IPS DF 4.7 (cell line): ENCODE measurements around the gene TAF6L.
"Not testable (repeated sequence)": the region's sequence is repeated elsewhere in the genome, so short reads cannot be mapped to it uniquely, and the experiment has no call there.

ENCODE experiments used
- DNase-seq: peaks from one replicate; pipeline ENCODE4 v3.0.0-alpha.2; 2013; ENCODE audit warnings: low spot score; ENCODE audit errors: extremely low read depth

The TAF6L gene, protein sequence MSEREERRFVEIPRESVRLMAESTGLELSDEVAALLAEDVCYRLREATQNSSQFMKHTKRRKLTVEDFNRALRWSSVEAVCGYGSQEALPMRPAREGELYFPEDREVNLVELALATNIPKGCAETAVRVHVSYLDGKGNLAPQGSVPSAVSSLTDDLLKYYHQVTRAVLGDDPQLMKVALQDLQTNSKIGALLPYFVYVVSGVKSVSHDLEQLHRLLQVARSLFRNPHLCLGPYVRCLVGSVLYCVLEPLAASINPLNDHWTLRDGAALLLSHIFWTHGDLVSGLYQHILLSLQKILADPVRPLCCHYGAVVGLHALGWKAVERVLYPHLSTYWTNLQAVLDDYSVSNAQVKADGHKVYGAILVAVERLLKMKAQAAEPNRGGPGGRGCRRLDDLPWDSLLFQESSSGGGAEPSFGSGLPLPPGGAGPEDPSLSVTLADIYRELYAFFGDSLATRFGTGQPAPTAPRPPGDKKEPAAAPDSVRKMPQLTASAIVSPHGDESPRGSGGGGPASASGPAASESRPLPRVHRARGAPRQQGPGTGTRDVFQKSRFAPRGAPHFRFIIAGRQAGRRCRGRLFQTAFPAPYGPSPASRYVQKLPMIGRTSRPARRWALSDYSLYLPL

GRCh38 chr11:62771144-62772021, at the start of gene TAF6L:
TSS of gene TAF6L (plus strand) at chr11:62771396. CDS start at chr11:62775784, 4,388 bp downstream.
- no peak for DNase-seq

DNA sequence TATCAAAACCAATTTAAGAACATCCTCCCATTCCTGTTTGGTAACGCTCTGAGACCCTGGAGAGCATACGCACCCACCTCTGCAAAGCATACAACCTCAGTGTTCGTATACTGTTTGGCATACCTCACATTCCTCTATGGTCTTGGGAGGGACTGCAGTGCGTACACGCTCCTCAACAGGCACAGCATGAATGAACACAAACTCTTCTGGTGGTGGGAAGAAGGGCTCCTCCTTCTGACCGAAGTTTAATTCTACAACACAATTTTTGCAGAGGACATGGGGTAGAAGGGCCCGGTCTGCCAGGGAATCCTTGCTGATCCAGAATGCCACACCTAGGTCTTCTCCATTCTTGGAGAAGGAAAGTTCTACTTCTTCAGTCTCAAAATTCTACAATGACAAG, 49.2 kb upstream of the TAF6L start:
- no peak for DNase-seq

GRCh38 chr11:62724171-62724570, 47.0 kb upstream of the TAF6L start:
- DNase-seq: no peak

DNA sequence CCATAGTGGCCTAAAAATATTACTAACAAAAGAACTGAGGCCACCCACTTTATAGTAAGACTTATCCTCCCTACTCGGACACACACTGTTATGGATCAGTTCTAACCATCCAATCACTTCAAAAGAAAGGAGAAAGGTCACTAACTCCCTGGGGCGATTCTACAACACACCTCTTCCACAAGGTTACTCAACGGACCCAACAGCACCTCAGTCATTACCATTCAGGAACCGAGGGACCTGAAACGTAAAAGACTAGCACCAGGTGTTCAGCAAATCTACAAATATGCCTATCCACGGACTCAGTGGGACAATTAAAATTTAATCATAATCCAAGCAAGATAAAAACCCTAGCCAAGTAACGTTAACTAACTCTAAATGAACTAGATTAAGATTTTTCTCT, 45.5 kb upstream of the TAF6L start:
- DNase-seq: no peak

GRCh38 chr11:62726156-62726914, 44.9 kb upstream of the TAF6L start:
- DNase-seq: no peak

DNA sequence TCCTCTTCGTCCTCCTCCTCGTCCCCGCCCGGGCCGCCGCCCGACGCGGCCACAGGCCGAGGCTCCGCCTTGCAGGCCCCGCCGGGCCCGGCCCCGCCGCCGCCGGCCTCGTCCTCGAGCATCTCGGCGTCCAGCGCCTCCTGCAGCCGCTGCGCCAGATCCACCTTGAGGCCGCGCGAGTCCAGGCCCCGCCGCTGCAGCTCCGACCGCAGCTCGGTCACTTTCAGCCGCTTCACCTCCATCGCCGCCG, 44.4 kb upstream of the TAF6L start:
- no peak for DNase-seq

DNA sequence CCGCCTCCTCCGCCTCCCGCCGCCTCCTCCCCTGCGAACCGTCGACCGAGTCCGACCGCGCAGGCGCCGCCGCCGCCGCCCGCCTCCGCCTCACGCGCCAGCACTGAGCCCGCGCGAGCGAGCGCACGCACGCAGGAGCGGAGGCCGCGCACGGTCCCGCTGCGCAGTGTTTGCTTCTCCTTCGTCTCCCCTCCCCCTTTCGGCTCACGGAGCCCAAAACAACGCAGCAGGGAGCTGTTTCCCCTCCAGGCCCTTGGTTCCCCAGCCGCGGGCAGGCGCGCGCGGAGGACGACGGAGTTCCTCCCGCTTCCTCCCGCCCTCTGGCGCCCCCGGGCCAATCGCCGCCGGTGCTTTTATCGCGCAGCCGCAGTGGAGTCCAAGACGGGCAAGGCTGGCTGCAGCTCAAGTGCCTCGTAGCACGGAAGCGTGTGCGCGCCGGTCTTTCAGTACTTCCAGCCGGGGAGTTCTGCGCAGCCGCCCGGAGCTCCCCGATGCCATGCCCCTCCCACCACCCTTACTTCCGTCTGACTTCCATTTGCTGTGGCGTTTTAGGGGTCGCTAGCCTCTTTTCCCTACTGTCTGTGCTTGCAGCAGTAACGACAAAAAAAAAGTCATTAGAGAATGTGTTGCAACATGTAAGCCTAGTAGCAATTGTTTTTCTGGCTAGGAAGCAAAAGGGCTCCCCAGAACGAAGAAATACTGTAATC, 43.9 kb upstream of the TAF6L start, which contains the start of gene HNRNPUL2:
Gene HNRNPUL2 (minus strand): TSS at position 293 of the 707 bp plus-strand sequence. CDS start 301 bp downstream, outside the sequence.
- DNase-seq: no peak

DNA sequence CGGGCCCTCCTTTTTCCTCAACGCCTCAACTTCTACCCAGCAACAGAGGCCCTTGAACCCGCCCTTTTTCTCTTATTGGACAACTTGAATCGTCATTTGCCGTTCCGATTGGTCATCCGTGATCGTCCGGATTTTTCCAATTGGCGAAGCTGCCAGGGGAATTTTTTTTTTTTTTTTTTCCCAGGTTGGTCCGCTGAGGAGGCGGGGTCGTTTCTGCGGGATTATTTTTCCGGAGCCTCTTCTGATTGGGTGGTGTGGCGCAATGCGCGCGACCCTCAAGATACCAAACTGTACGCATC, 43.4 kb upstream of the TAF6L start:
- DNase-seq: peak; percentile 96

DNA sequence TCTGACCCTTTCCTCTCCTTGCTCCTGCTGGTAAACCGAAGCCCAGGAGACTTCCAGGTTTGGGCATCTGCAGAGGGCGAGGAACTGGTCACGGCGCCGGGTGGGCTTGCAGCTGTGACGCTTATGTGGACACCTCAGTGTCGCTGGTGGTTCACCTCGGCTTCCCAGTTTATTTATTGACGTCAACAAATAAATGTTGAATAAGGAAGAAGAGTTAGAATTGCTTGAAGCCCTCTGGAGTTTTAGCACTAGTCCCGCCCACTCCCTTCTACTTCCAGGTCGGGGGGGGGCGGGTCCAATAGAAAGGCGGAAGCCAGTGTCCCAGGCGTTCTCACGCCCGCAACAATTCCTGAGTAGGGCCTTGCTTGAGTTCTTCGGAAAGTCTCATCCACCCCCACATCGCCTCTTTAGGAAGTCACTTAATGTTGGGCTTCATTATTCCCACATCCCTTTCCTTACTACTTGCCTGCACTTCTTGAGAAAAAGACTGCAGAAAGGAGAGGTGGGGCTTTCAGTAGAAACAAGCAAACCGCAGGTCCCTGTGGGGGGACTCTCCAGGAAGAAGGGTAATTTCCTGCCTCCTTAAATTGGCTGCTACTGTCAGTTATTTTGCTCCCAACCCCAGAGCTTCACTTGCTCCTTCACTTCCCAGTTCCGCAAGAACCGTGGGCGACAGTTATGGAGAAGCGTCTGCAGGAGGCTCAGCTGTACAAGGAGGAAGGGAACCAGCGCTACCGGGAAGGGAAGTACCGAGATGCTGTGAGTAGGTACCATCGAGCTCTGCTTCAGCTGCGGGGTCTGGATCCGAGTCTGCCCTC, 42.8 kb upstream of the TAF6L start, which contains the start of gene TTC9C:
Gene TTC9C (plus strand): TSS at position 316 of the 818 bp plus-strand sequence. CDS start 363 bp downstream, at position 679.
- no peak for DNase-seq

GRCh38 chr11:62730076-62730475, 41.1 kb upstream of the TAF6L start:
- DNase-seq: not testable (repeated sequence)

- DNase-seq: no peak
These were observed 38.4 kb upstream of the TAF6L start for GRCh38 chr11:62732830-62733229.

- DNase-seq: no peak
These were observed 34.0 kb upstream of the TAF6L start for GRCh38 chr11:62737196-62737595.

GRCh38 chr11:62747475-62748160, 23.6 kb upstream of the TAF6L start:
- DNase-seq: no peak

- DNase-seq: not testable (repeated sequence)
These were observed 21.3 kb upstream of the TAF6L start for GRCh38 chr11:62749931-62750330.

- DNase-seq: no peak
These were observed 18.9 kb upstream of the TAF6L start for GRCh38 chr11:62752177-62752785.

DNA sequence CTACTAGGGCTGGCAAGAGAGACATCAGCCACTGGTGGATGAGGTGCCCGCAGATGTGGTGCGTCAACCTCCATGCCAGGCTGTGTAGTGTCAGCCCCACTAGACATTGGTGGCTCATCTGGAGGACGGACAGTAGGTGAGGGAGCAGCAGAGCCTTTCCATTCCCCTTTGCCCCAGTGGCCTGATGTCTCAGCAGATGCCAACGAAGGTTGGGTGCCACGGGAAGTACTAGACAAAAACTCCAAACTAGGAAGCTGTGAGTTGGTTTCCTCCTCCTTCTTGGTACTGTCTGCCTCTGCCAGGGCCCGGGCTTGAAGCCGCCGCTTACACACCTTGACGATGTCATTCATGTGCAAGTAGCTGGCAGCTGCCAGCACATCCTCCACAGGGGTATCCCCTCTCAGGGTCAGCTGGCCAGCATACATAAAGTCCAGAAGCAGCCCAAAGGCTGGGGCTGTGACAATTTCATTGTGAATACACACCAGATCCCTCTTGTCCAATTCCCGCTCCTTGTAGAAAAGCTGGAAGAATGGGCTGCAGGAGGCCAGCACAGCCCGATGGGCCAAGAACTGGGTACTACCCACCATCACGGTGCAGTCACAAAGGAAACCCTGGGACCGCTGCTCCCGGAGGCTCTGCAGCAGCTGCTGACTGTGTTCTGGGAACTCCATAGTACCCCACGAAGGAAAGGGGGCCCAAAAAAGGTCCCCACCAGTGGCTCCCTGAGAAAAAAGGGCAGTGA, 18.0 kb upstream of the TAF6L start:
- no peak for DNase-seq

DNA sequence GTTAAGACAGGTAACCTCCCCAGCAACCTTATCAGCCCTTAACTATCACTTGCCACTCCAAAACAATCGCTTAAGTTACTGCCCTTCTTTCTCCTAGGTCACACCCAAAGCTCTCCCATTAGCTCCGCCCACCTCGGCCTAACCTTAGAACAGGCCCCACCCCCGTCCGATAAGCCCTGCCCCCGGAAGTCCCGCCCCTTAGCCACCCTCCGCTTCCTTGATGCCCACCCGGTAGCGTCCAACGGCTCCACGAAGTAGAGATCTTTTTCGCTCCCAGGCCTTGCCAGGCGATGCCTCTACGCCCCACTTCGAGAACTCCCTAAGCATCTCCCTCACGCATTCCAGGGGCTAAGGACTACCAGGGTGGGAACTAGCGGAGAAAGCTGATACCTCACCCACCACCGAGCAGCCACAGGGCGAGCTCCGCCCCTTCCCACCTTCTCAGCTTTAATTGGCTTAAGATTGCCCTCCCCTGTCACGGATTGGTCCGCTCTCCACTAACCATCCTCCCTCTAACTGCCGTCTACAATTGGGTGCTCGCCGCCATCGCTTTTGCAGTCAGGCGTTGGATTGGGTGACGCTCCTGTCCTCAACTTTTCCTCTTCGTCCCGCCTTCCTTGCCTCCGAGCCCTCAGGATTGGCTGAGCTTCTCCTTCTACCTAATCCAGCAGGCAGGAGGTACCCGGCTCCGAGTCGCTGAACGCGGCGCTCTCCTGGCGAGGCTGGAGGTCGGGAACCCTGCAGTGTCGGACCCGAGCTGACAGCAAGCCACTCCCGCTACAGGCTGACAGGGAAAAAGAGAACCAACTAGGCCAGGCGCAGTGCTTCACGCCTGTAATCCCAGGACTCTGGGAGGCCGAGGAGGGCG, 17.2 kb upstream of the TAF6L start, which contains the start of gene ZBTB3:
Gene ZBTB3 (minus strand): TSS at position 425 of the 868 bp plus-strand sequence. CDS start 496 bp downstream, outside the sequence.
- DNase-seq: peak; percentile 97
